BJ (cell line): ENCODE data around the gene QSOX2. TPM values are rescaled to one million over a fixed set of nuclear protein-coding genes. Genes with fewer than 3 reads are reported as not detected.

Experiments
- CTCF ChIA-PET: fragments of 350-600 bp; formaldehyde crosslinking; extraction: SDS; loops from one replicate; lab custom pipeline; 2021; ENCODE audit warnings: antibody characterized with exemption, inconsistent platforms; lab: Yijun Ruan, JAX
- POLR2A ChIA-PET: fragments of 300-600 bp; sonication (Branson Sonifier 250); formaldehyde crosslinking; extraction: SDS; loops from one replicate; lab custom pipeline; 2021; ENCODE audit warnings: antibody characterized with exemption; lab: Charles Lee
- DNase-seq: peaks from one replicate; pipeline ENCODE4 v3.0.0-alpha.2; 2011; ENCODE audit warnings: low read depth
- H3K27me3 ChIP-seq: 2 replicates; pipeline ENCODE4 v1.6.0; 2011; ENCODE audit warnings: low read length; ENCODE audit not compliant: control insufficient read depth, insufficient read depth
- H3K36me3 ChIP-seq: 2 replicates; pipeline ENCODE4 v1.5.1; 2011; ENCODE audit warnings: low read length; ENCODE audit not compliant: control insufficient read depth, insufficient read depth
- H3K4me3 ChIP-seq: 2 replicates; pipeline ENCODE4 v1.5.1; 2011; ENCODE audit warnings: low read depth, mild to moderate bottlenecking, control low read depth, low read length
- polyA plus RNA-seq: library from polyadenylated mRNA; depleted of rRNA; stranded (reverse); fragments of >200 nt; gene quantifications from 2 replicates; pipeline ENCODE4 v1.2.3, GENCODE V29; 2011
- TF ChIP-seq, protein P1 (sequence below): IDR thresholded peaks from 2 replicates; pipeline ENCODE4 v1.5.1; 2011; ENCODE audit warnings: low read depth, mild to moderate bottlenecking, control low read depth, inconsistent platforms, low read length, moderate library complexity; ENCODE audit not compliant: insufficient read depth

QSOX2 gene
- polyA plus RNA-seq, 1 experiment: 7.0 TPM

DNA sequence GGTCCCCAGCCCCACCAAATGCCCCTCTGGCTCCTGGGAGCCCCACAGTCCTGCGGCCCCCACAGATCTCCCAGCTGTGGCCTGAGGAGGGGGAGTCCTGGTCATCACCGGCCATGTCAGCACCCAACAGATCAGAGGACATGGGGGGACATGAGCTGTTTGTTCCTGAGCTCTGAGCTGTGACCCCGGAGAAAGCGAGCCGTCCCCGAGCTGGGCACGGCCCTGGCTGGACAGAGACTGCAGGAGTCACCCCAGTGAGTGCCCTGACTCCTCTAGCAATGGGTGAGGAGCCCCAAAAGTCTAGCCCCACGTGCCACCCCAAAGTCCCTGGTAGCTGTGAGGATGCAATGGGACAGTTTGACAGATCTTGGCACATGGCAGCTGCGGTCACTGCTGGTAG, 32.6 kb upstream of the QSOX2 start:
- POLR2A ChIA-PET: no interaction called here
- H3K36me3 ChIP-seq: no peaks in the 10 kb centered on the region
- H3K4me3 ChIP-seq: no peak overlapping the region
- H3K27me3 ChIP-seq: peaks cover 16% of the 10 kb centered on the region
- TF ChIP-seq, protein P1, sequence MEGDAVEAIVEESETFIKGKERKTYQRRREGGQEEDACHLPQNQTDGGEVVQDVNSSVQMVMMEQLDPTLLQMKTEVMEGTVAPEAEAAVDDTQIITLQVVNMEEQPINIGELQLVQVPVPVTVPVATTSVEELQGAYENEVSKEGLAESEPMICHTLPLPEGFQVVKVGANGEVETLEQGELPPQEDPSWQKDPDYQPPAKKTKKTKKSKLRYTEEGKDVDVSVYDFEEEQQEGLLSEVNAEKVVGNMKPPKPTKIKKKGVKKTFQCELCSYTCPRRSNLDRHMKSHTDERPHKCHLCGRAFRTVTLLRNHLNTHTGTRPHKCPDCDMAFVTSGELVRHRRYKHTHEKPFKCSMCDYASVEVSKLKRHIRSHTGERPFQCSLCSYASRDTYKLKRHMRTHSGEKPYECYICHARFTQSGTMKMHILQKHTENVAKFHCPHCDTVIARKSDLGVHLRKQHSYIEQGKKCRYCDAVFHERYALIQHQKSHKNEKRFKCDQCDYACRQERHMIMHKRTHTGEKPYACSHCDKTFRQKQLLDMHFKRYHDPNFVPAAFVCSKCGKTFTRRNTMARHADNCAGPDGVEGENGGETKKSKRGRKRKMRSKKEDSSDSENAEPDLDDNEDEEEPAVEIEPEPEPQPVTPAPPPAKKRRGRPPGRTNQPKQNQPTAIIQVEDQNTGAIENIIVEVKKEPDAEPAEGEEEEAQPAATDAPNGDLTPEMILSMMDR: no peak
- DNase-seq: no peak
- CTCF ChIA-PET: interaction anchor here (1.1 to 1.2 kb wide), 2 partner anchors 108 to 481 kb away, joined by 4 read pairs; no protein-coding TSS in a partner anchor

DNA sequence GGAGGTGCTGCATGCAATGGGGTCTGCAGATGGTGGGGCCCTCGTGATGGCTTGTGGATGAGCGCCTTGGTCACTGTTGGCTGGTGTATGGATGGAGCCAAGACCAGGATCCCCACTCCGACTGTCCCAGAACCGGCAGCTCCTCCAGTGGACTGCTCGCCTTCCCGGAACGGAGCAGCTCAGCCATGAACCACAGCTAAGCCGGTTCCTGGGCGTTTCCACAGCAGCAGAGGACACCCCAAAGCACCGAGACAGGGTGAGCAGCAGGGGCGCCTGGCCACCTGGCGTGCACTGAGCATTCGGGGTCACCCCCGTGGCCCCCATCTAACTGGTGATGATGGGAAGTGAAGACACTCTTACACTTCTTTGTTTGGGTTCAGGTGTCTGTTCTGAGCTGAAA, 32.1 kb upstream of the QSOX2 start:
- POLR2A ChIA-PET: no interaction called here
- TF ChIP-seq, protein P1: no peak
- no peak for DNase-seq
- peaks cover 16% of the 10 kb centered on the region for H3K27me3 ChIP-seq
- no peak overlapping the region for H3K4me3 ChIP-seq
- CTCF ChIA-PET: interaction anchor here (1.2 kb wide), 1 partner anchor 480 kb away, joined by 4 read pairs; no protein-coding TSS in a partner anchor
- no peaks in the 10 kb centered on the region for H3K36me3 ChIP-seq

DNA sequence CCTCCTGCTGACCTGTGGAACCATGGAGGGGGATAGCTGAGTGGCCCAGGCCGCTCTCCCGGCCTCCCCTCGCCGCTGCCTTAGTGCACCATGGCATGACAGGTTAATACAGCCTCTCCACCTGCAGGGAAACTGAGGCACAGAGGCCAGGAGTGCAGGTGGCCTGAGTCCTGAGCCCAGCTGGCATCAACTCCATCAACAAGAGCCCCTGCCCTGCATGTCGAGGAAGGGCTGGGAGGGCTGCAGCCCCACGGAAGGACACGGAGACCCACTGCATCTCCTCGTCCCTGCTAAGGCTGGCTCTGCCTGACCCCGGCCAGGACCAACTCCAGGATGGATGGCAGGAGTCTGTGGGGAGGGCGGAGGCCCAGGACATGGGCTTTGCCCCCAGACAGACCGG, 31.1 kb upstream of the QSOX2 start:
- TF ChIP-seq, protein P1: no peak
- H3K4me3 ChIP-seq: no peak overlapping the region
- H3K36me3 ChIP-seq: no peaks in the 10 kb centered on the region
- H3K27me3 ChIP-seq: peaks cover 17% of the 10 kb centered on the region
- DNase-seq: no peak
- ChIA-PET POLR2A (no interaction called here), CTCF (no interaction called here)

DNA sequence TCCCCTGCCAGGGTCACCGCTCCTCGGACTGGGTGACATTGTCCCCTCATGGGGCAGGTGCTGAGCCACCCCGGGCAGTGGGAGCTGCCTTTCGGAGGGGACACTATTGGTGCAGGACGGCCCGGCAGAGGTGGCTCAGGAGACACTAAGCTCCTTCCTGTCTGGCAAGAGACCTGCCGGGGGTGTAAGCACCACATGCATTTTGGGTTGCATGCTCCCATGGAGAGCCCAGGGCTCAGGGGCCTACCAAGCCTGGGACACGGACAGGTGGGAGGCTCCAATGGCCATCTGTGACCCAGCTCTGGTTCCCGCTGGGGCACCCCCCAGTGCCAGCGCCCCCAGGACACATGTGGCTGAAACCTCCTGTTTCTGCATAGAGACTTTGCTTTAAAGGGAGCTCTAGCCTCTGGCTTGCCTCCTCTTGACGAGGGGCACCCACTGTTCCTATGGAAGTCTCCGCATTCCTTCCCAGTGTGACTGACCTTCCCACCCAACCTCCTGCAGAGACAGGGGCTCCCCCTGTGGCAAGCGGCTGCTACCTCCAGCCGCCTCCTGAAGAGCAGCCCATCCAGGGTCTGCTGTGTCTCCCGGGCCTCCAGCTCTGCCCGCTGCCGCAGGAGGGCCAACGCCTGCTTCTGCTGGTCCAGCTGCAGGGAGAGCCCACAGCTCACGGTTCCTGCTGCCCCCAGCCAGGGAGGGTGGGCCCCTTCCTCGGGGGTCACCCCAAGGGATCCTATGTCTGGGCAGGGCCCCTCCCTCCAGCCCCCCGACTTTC, 30.2 kb upstream of the QSOX2 start:
- ChIA-PET CTCF (interaction anchor here (0.6 to 0.8 kb wide), 2 partner anchors 9 to 20 kb away, joined by 3 read pairs; no protein-coding TSS in a partner anchor), POLR2A (no interaction called here)
- peaks cover 17% of the 10 kb centered on the region for H3K27me3 ChIP-seq
- TF ChIP-seq, protein P1: no peak
- H3K36me3 ChIP-seq: no peaks in the 10 kb centered on the region
- DNase-seq: no peak
- H3K4me3 ChIP-seq: no peak overlapping the region

DNA sequence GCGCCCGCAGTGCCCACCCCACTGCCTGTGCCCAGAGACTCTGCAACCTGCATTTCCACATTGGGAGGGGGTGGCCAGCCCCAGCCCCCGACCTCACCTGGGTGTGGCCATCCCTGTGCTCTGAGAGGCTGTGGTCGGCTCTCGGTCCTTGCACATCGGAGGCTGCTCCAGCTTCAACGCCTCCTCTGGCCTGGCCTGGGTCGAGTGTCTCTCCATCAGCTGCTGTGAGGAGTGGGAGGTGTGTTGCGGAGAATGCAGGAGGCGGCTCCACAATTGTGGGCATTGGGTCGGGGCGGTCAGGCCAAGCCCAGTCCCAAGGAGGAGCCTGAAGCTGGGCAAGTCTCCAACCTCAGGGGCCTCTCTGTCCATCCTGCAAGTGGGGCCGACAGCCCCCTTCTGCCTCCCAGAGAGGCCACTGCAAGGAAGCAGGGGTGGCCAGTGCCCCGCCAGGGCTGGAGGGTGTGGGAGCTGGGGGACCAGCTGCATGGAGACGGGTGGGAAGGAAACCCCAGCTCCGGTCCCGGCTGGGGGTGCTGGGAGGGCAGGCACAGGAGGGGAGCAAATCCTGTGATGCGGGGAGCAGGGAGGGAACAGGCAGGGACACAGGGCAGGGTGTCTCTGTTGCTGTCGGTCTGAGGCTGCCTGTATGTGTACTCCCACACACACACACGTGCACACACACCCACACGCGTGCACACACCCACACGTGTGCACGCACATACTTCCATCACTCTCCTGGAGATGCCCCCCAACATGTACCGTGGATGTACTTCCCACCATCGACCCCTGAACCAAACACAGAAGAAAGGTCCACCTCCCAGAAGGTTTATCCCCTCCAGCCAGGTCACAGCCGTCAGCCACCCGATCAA, 29.4 kb upstream of the QSOX2 start:
- H3K36me3 ChIP-seq: no peaks in the 10 kb centered on the region
- ChIA-PET CTCF (interaction anchor here (0.6 to 0.8 kb wide), 2 partner anchors 10 to 19 kb away, joined by 3 read pairs; no protein-coding TSS in a partner anchor), POLR2A (no interaction called here)
- DNase-seq: no peak
- H3K27me3 ChIP-seq: peaks cover 19% of the 10 kb centered on the region
- TF ChIP-seq, protein P1: no peak
- H3K4me3 ChIP-seq: no peak overlapping the region
